Ovary (tissue), 9 donors: ENCODE measurements around the gene EIF3L. TPM values are rescaled to one million over a fixed set of nuclear protein-coding genes. Genes with fewer than 3 reads are reported as not detected.
A peak's percentile ranks its signal among the peaks of the same experiment; 100 is the strongest.

Source experiments
- DNase-seq, 5 donors: peaks; one replicate each; pipeline ENCODE4 v3.0.0-alpha.2; 2019 to 2020
- H3K27ac ChIP-seq, 2 donors: fragments of 200-600 bp; one replicate each; pipeline versions ENCODE4 v1.5.1 to v1.8.0; 2019 to 2022
- H3K27me3 ChIP-seq: fragments of 200-600 bp; one replicate; pipeline ENCODE4 v1.8.0; 2022
- H3K36me3 ChIP-seq: fragments of 200-600 bp; sonication (generic); one replicate; pipeline ENCODE4 v1.5.1; 2019
- H3K4me1 ChIP-seq: one replicate; pipeline ENCODE4 v1.8.1; 2013; ENCODE audit warnings: mild to moderate bottlenecking, moderate library complexity; ENCODE audit not compliant: insufficient read depth
- H3K4me3 ChIP-seq: fragments of 200-600 bp; sonication (generic); one replicate; pipeline ENCODE4 v1.5.1; 2017
- H3K9me3 ChIP-seq, 2 donors: fragments of 200-600 bp in 1 of 2; sonication (generic) in 1 of 2; one replicate each; pipeline versions ENCODE4 v1.5.1 to v1.8.1; 2013 to 2019; ENCODE audit warnings: mild to moderate bottlenecking in 1 of 2, moderate library complexity in 1 of 2
- EP300 ChIP-seq: sonication (generic); formaldehyde crosslinking; IDR thresholded peaks from one replicate; pipeline ENCODE4 v1.6.1; 2017; ENCODE audit warnings: antibody characterized with exemption
- POLR2A ChIP-seq: fragments of 450-650 bp; IDR thresholded peaks from one replicate; pipeline ENCODE4 v1.6.1; 2017; ENCODE audit warnings: antibody characterized with exemption, mild to moderate bottlenecking, moderate library complexity
- WGBS, 3 donors: extraction: QIAGEN DNeasy Blood & Tissue Kit in 1 of 3; methylation state at CpG; one replicate each; pipeline versions ENCODE4 v1.1.5 to v1.1.7; 2013 to 2017; 5-methylcytosine and 5-hydroxymethylcytosine counted together
- intact Hi-C, 4 donors: fragments of 100-400 bp; cut with DNase I; formaldehyde crosslinking; loops; one replicate each; pipeline versions ENCODE4 v1.11.0 to v1.15.1; 2022 to 2023
- polyA plus RNA-seq, 2 donors: library from polyadenylated mRNA; stranded (reverse); fragments of 200-250 nt in 1 of 2; fragments of 350-450 nt in 1 of 2; fragmentation: Illumina TruSeq in 1 of 2; extraction: RNeasy Lipid Tissue Mini Kit (QIAGEN cat#74804) in 1 of 2; gene quantifications; one replicate each; pipeline ENCODE4 v1.2.3, GENCODE V29; 2013 to 2014
- total RNA-seq, 7 donors: library from RNA; depleted of rRNA in 2 of 7; stranded (reverse); fragments of >200 nt in 2 of 7; fragmentation: NEBNext Ultra II Directional in 3 of 7; extraction: Animal tissue kit (Norgen Biotek cat#: 25700) in 3 of 7; gene quantifications; one replicate each; pipeline versions ENCODE4 v1.1.0 to v1.2.4, GENCODE V29; 2016 to 2023
- TF ChIP-seq, protein P1 (sequence below), 3 donors: fragments of 450-650 bp in 2 of 3; fragments of 200-600 bp in 1 of 3; IDR thresholded peaks; one replicate each; pipeline versions ENCODE4 v1.5.1 to v1.8.0; 2016 to 2022; ENCODE audit warnings: antibody characterized with exemption in 3 of 3, mild to moderate bottlenecking in 1 of 3
- donor health status: DM: no; HTN: no; CAD: no; lungs with moderate emphysema.
- donor health status: DM: no; HTN: no; CAD: no.
- donor health status: Bipolar disorder and iron deficiency.
- donor health status: DM: yes; HTN: yes; CAD: no.
- donor health status: DM: no; HTN: no; CAD: no.
- donor health status: DM: yes; HTN: yes; CAD: no.

Gene EIF3L
- total and polyA plus RNA-seq, 9 donors = 534 to 1,344 (median 896) TPM

GRCh38 chr22:37926771-37927636, 77.8 kb downstream of the EIF3L start:
- H3K4me1 ChIP-seq = no peaks in the 10 kb centered on the region
- 92 to 93% (median 93%) methylated on average over 32 of the region's 32 CpGs for WGBS, 3 donors
- H3K4me3 ChIP-seq = no peak overlapping the region
- intact Hi-C loops = loop anchor here in 1 of 4 donors (10.0 kb wide), 1 partner anchor 112 kb away; no protein-coding TSS in a partner anchor
- no peaks in the 10 kb centered on the region for H3K9me3 ChIP-seq
- no peaks in the 10 kb centered on the region for H3K27me3 ChIP-seq
- no peak for DNase-seq
- TF ChIP-seq POLR2A (no peak), EP300 (no peak)
- TF ChIP-seq, protein P1, sequence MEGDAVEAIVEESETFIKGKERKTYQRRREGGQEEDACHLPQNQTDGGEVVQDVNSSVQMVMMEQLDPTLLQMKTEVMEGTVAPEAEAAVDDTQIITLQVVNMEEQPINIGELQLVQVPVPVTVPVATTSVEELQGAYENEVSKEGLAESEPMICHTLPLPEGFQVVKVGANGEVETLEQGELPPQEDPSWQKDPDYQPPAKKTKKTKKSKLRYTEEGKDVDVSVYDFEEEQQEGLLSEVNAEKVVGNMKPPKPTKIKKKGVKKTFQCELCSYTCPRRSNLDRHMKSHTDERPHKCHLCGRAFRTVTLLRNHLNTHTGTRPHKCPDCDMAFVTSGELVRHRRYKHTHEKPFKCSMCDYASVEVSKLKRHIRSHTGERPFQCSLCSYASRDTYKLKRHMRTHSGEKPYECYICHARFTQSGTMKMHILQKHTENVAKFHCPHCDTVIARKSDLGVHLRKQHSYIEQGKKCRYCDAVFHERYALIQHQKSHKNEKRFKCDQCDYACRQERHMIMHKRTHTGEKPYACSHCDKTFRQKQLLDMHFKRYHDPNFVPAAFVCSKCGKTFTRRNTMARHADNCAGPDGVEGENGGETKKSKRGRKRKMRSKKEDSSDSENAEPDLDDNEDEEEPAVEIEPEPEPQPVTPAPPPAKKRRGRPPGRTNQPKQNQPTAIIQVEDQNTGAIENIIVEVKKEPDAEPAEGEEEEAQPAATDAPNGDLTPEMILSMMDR (IDR thresholded peaks at IDR 0.05) = no peak
- no peaks in the 10 kb centered on the region for H3K36me3 ChIP-seq
- no peak overlapping the region for H3K27ac ChIP-seq

- Histone ChIP-seq H3K36me3 (no peaks in the 10 kb centered on the region), H3K4me1 (no peaks in the 10 kb centered on the region), H3K9me3 (no peaks in the 10 kb centered on the region), H3K27me3 (no peaks in the 10 kb centered on the region), H3K27ac (no peak overlapping the region), H3K4me3 (no peak overlapping the region)
- intact Hi-C loops = loop anchor here in 1 of 4 donors (10.0 kb wide), 1 partner anchor 113 kb away; no protein-coding TSS in a partner anchor
- 94 to 97% (median 96%) methylated on average over 4 to 5 of the region's 5 CpGs for WGBS, 3 donors
- TF ChIP-seq, protein P1 (IDR thresholded peaks at IDR 0.05) = no peak
- no peak for TF ChIP-seq POLR2A
- TF ChIP-seq EP300 = no peak
- DNase-seq = no peak
These were observed 78.4 kb downstream of the EIF3L start for GRCh38 chr22:37927637-37927936.

DNA sequence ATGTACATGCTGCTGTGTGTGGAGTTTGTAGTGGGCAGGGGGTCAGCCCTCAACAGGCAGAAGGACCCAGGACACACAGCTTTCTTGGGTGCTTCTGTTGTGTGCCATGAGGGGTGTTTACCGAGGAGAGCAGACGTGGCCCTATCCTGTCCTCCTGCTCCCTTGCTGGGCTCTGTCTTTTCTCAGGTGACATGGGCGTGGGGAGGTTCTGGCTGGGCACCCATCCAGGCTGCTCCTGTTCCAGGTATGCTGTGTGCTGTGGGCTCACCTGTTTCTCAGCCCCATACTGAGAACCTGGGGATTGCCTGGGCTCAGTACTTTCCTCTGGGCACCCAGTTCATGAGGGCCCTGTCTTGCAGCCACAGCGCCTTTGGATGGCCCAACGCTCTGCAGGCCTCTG, 80.2 kb downstream of the EIF3L start:
- 94 to 95% (median 94%) methylated on average over 5 of the region's 5 CpGs for WGBS, 3 donors
- no peak for TF ChIP-seq POLR2A
- no peak for TF ChIP-seq EP300
- TF ChIP-seq, protein P1 (IDR thresholded peaks at IDR 0.05) = no peak
- no peak for DNase-seq
- Histone ChIP-seq H3K27ac (peak overlapping the region in 1 of 2 donors; percentile 6), H3K9me3 (no peaks in the 10 kb centered on the region), H3K36me3 (no peaks in the 10 kb centered on the region), H3K27me3 (no peaks in the 10 kb centered on the region), H3K4me3 (no peak overlapping the region), H3K4me1 (peaks cover 11% of the 10 kb centered on the region)
- intact Hi-C loops = loop anchor here in 1 of 4 donors (10.0 kb wide), 1 partner anchor 115 kb away; no protein-coding TSS in a partner anchor

- WGBS, 3 donors = 68 to 71% (median 69%) methylated on average over 11 of the region's 11 CpGs
- no peaks in the 10 kb centered on the region for H3K27me3 ChIP-seq
- intact Hi-C loops = loop anchor here in 2 of 4 donors (5.0 to 10.0 kb wide), 3 partner anchors 33 to 116 kb away; no protein-coding TSS in a partner anchor
- no peaks in the 10 kb centered on the region for H3K9me3 ChIP-seq
- TF ChIP-seq, protein P1 (IDR thresholded peaks at IDR 0.05) = no peak
- TF ChIP-seq POLR2A (no peak), EP300 (no peak)
- peaks cover 11% of the 10 kb centered on the region for H3K4me1 ChIP-seq
- no peak overlapping the region for H3K4me3 ChIP-seq
- no peak overlapping the region for H3K27ac ChIP-seq
- no peaks in the 10 kb centered on the region for H3K36me3 ChIP-seq
- no peak for DNase-seq
These were observed 81.2 kb downstream of the EIF3L start for GRCh38 chr22:37930270-37930951.
